Stimulated activated CD8-positive, alpha-beta memory T cell treated with anti-CD3 and anti-CD28 coated beads, Interleukin-2, amount 100 ng/mL, for 48 hours (primary cell): ENCODE data around the gene TMEM131L.
"Not testable (repeated sequence)": the region's sequence is repeated elsewhere in the genome, so short reads cannot be mapped to it uniquely, and the experiment has no call there.

Experiments
- DNase-seq, 2 donors: peaks; one replicate each; pipeline ENCODE4 v3.0.0-alpha.2; 2020; ENCODE audit warnings: low read depth in 2 of 2

Gene TMEM131L

DNA sequence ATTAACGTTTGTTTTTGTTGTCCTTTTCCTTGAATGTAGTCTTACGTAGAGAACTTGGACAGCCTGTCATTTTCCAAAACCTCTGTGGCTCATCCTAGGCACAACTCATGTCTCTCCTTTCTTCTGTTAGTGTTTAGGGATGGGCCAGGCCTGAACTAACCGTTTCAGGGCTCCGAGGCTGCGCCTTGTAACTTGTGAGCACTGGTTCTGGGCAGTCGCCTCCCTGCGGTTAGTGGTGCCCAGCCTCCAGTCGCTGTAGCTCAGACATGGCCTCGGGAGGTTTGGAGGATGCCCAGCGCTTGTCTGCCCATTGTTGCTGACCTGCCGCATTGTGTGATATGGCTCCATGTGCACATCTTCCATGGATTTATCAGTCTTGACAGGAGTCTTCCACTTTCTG is 32.8 kb downstream of the TMEM131L start:
- no peak for DNase-seq

DNA sequence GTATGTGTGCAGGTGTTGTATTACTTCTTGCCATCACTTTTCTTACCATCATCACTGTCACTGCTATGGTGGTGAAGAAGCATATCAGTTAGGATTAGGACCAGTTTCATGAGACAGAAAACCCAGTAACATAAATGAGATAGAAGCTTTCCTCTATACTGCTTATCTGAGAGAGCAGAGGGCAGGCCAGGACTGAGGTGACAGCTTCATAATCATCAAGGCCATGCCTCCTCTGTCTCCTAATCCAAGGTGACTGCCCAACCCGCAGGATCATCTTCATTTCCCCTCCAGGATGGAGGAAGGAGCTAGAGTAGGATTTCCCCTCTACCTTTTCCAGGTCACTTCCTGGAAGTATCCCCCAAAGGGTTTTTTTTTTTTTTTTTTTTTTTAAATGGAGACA is 35.4 kb downstream of the TMEM131L start:
- no peak for DNase-seq

DNA sequence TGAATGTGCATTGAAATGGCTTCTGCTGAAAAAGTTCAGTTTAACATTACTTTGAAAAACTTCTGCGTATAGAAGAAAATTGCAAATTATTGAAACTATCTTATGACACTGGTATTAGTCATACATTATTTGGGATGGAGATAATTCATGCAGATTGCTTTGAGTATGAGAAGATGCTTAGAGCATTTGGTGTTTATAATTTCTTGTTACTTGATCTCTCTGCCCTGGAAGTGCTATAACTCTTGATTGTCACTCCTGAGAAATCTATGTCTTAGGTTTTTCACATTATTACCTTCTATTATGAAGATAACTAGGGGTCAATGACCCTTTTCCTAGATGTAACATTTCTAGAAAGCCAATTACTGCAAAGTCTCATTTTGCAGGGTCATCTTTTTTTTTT is 36.4 kb downstream of the TMEM131L start:
- DNase-seq: no peak

DNA sequence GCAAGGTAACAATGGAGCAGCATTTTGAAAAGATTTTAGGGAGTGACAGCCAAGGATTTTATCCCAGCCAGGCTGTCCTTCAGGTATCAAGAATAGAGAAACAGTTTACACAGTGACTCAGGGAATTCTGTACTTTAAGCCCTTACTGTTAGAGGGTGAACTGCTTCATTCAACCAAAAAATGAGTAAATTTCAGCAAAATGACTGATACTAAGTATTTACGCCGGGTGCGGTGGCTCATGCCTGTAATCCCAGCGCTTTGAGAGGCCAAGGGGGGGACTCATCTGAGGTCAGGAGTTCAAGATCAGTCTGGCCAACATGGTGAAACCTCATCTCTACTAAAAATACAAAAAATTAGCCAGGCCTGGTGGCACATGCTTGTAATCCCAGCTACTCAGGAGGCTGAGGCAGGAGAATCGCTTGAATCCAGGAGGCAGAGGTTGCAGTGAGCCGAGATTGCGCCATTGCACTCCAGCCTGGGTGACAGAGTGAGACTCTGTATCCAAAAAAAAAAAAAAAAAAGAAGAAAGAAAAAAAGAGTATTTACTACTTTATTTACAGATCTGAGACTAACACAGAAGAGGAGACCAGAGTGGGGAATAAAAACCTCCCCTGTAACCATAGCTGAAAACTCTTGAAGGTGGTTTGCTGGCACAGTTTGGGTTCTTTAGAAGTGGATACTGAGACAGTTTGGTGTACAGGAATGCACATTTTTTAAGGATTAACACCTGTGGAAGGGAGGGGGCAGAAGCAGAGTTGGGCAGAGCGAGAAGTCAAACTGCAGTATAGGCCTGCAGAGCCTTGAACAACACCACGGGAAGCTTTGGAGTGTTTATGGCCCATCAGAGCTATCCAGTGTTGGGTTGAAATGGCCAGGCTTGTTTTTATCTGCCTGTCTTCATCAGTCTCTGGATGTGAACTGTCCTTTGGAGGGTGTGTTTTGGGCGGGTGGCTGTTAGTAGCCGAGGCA is 40.5 kb downstream of the TMEM131L start:
- no peak for DNase-seq

DNA sequence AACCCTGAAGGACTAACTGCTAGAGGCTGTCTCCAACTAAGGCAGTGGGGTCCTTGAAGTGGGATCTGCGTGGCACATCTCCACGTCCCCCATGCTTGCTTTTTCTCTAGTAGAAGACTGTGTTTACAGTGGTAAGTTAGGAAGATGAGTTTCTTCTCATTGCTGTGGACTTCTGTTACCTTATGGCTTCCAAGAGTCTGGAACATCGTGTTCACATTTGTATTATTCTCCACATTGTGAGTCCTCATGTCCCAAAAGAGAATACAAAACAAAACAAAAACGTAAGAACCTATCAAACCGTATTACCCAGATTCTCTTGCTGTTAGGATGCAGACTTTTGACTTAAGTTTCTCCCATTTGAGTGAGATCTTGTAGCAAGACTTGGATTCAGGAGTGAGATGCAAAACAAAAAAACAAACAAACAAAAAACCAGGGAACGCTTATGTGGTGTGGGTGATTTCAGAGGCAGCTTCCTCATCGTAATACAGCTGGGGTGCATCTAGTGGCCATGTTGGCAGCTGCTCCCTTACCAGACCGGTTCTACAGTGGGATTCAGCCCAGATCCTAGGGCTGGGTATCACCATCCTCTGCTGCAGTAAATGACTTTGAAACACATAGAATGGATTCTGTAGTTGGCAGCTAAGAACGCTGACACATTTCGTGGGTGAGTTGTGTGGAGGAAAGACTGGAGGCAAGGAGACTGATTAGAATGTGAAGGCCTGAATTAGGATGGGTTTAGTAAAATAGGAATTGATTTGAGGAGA is 41.3 kb downstream of the TMEM131L start:
- no peak for DNase-seq

DNA sequence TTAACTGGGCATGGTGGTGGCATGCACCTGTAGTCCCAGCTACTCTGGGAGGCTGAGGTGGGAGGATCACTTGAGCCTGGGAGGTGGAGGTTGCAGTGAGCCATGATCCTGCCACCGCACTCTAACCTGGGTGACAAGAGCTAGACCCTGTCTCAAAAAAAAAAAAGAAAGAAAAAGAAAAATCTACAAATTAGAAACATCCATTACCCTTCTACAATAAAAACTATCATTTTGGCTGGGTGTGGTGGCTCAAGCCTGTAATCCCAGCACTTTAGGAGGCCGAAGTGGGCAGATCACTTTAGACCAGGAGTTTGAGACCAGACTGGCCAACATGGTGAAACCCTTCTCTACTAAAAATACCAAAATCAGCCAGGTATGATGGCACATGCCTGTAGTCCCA is 43.1 kb downstream of the TMEM131L start:
- DNase-seq: not testable (repeated sequence)

DNA sequence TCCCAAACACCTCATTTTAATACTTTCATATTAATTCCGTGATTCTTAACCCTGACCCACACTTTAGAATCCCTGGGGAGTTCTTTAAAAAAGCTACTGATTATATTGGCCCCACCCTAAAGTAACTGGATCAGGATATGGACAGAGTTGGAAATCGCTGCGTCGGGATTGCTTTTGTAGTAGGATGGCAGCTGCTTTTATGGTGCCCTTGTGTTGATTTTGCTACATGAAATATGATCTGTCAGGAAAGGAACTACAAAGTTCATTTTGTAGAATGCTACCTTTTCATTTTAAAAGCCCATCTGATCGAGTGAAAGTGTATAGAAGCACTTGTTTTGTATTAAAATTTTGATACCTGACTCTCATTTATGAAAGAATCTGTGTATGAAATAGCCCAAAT is 43.6 kb downstream of the TMEM131L start:
- DNase-seq: no peak

DNA sequence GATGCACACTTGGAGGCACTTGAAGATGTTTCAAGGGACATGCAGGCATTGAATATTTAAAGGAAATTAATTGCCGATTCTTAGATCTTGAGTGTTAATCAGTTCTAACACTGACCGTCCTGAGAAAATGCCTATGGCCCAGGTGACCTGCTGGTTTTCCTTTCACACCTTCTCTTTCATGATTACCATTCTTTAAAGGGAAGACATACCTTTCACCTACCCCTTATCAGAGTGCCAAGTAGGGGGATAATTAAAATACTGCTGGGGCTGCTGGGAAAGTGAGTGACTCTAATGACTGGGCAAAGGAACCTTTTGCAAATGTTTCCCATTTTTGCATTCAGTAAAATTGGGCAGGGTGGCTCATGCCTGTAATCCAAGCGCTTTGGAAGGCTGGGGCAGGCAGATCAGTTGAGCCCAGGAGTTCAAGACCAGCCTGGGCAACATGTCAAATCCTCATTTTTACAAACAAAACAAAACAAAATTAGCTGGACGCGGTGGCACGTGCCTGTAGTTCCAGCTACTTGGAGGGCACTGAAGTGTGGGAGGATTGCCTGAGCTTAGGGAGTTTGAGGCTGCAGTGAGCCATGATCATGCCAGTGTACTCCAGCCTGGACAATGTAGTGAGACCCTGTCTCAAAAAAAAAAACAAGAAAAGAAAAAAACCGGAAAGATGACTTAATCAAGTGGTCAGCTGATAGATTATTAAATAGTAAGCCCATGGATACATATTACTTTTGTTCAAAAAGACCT is 44.3 kb downstream of the TMEM131L start:
- no peak for DNase-seq

DNA sequence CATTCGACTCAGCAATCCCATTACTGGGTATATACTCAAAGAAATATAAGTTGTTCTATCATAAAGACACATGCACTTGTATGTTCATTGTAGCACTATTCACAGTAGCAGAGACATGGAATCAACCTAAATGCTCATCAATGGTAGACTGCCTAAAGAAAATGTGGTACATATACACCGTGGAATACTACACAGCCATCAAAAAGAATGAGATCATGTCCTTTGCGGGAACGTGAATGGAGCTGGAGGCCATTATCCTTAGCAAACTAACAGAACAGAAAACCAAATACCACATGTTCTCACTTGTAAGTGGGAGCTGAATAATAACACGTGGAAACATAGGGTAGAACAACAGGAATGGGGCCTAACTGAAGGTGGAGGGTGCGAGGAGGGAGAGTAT is 44.9 kb downstream of the TMEM131L start:
- DNase-seq: no peak

DNA sequence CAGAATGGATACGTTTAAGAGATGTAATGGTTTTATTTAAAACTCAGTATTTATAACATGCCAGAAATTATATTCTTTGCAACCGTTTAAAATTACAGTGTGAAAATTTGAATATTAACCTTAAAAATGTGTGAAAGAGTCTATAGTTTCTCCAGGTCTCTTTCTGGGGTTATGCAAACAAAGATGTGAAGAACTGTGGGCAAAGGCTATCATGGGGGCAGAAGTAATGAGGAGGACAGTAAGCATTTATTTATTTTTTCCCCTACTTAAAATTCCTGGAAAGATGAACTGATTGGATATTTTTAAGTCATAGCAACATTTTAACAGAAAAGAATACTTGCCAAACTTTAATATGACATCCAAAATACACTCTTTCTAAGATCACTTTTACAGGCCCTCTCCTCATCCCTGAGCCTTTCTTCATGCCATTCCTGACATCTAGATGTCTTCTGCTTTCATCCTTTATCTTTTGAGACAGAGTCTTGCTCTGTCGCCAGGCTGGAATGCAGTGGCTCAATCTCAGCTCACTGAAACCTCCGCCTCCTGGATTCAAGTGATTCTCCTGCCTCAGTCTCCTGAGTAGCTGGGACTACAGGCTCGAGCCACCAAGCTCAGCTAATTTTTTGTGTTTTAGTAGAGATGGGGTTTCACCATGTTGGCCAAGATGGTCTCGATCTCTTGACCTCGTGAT is 46.1 kb downstream of the TMEM131L start:
- no peak for DNase-seq

DNA sequence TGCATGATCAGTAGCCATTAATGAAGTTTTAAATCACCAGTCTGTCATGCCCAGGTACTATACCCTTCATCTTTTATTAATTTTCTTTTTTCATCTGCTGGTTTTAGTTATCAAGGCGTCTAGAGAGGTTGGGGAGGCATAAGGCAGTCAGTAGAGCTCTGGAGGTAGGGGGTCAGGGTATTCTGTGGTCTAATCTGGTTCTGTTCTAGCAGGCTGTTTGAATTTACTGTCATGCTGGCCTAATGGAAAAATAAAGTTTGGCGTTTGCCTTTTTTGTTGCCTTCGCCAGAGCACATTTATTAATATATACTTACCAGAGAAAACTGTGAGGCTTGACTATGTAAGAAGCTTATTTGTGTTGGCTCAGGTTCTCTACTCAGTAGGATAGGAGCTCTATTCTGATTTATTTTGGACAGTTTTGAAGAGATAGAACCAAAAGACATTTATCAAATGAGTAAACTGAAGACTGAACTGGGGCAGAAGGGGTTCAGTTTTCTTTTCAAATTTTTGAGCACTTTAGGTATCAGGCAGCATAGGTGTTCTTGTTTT is 46.9 kb downstream of the TMEM131L start:
- DNase-seq: no peak

DNA sequence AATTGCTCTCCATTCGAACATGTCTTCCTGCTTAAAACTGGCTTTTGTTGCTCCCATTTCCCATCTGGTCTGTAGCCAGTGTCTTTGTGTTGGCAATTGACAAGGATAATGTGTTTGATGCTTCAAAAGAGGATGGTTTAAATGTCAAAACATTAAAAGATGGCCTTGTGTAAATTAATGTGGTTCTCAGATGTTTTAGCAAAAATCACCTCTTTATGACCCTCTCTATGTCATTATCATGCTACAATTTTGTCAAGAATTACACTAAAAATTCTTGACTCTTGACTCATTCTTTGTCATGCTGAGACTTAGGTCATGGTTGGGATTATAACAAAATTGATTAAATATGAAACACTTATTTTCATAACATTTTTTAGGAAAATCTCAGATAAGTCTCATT is 47.4 kb downstream of the TMEM131L start:
- DNase-seq: no peak

DNA sequence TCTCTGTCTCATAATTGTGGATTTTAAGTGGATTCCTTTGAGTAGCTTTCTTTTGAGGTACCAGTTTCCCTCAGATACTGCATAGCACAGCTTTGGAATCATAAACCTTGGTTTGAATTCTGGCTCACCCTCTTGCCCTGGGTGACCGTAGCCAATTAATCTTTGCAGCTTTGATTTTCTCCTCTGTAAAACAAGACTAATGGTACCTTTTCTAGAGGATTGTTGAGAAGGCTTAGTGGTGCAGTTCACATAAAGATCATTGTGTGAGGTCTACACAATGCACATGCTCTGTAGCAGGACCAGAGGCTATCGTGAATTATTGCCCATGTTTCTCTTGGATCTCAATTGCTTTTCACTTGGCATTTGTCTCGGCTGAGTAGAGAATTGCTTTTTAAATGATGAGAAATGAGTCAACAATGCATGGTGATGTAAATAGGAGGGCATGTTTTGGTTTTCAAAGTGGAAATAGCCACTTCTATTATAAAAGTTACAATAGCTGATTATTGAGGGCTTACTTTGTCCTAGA is 47.9 kb downstream of the TMEM131L start:
- no peak for DNase-seq

DNA sequence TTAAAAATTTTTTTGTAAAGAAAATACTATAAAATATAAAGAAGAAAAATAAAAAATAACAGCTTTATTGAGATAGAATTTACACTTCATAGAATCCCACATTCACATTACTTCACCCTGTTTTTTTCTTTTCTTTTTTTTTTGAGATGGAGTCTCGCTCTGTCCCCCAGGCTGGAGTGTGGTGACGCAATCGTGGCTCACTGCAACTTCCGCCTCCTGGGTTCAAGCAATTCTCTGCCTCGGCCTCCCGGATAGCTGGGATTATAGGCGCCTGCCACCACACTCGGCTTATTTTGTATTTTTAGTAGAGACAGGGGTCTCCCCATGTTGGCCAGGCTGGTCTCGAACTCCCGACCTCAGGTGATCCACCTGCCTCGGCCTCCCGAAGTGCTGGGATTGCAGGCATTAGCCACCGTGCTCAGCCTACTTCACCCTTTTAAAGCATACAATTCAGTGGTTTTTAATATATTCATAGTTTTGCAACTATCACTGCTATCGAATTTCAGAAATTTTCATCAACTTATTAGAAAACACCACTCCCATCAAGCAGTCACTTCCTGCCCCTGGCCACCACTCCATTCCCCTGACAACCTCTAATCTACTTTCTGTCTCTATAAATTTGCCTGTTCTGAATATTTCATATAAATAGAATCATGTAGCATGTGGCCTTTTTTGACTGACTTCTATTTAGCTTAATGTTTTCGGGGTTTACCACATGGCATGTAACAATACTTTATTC is 48.7 kb downstream of the TMEM131L start:
- no peak for DNase-seq

DNA sequence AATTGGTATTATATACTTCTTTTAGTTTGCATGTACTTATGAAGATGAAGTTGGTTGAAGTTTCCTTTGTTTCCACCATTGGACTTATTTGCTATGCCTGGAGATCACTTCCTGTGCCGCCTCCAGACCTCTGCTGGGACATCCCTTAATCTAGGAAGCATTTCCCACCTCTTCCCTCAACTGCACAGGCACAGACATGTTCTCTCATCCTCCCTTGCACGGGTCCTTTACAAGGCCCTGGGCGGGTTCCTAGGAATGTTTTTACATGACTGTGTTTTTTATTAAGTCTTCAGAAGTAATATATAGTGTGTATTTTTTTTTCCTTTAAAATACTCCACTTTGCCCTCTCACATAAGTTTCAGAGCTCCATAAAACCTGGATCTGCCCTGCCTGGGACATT is 51.0 kb downstream of the TMEM131L start:
- DNase-seq: no peak

DNA sequence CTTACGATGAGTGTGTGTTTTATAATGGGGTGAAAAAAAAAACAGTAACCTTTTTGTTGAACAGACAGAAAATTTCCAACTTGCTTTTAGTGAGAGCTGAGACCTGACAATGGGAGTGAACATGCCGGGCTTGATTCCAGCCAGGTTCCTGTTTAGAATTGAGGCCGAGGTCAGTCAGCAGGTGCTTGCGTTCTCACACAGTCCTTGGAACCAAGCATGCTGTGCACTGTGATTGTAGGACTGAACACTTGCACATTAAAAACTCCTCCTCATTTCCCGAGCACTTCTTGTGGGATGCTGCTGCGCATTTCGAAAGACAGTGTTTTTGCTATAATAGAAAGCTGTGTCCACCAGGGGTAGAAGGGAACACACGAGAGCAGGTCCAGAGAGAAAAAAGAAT is 51.8 kb downstream of the TMEM131L start:
- DNase-seq: no peak

DNA sequence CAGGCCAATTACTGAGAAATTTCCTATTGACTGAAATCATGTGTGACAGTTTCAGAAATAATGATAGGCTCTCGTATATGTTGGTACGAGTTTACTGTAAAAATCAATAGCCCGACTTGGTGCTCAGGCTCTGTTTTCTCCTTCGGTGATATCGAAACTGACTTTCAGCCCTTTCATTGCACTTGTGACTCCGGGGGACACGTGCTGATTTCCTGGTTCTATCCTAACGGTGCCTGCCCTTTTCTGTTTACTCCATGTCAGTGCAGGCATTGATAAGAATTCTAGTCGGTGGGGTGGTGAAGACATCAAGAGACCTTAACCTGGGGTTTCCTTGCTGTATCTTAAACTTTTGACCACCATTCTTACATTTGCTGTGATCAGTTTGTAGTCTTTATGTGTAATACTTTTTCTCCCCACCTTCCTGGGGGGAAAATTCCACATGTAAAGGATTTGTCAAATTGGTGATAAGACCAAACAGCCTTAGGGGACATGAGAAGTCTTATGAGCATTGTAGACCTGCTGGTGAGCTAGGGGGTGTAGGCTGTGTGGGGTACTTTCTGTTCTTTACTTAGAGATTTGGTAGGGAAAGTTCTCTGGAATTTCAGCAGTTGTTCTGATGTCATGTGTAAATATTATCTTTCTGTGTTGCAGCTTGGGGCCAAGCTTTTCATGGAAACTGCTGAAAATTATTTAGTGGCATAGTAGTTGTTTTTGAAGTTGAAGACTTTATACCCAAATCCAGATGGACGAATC is 52.7 kb downstream of the TMEM131L start:
- DNase-seq: no peak

DNA sequence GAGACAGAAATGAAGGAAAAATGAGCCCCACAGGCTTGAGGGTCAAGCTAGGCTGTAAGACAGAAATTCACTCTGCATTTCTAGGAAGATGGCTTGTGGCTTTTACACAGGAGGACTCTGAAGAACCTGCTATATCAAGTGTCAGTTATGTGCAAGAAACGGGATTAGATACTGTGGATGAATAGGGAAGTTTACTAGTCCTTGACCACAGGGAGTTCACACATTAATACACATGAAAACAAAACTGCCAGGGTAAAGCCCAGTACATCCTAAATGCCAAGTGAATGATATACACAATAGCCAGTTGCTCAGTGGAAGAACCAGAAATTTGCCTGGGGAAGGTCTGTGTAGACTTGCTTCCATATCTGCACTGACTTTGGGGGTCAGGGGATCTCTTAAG is 53.5 kb downstream of the TMEM131L start:
- no peak for DNase-seq

DNA sequence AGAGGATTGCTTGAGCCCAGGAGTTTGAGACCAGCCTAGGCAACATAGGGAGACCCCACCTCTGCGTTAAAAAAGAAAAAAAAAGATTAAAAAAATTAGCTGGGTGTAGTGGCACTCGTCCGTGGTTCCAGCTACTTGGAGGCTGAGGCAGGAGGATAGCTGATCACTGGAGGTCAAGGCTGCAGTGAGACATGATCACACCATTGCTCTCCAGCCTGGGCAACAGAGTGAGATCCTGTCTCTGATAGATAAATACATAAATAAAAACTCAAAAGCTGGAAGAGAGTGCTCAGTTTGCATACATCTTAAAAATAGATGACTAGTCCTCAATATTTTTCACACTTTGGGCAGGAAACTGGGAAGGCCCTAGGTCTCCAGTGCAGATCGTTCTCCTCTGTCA is 54.1 kb downstream of the TMEM131L start:
- DNase-seq: no peak
